DOHH2 (cell line): ENCODE measurements around the gene ARL14.

Experiments
- H3F3A ChIP-seq: fragments of 200-600 bp; sonication (generic), shearing (Covaris generic); 2 replicates; pipeline ENCODE4 v1.6.0; 2016; ENCODE audit warnings: antibody characterized with exemption, mild to moderate bottlenecking; ENCODE audit not compliant: control insufficient read depth, insufficient read depth
- H3K27ac ChIP-seq: fragments of 200-600 bp; sonication (generic); 2 replicates; pipeline ENCODE4 v1.5.1; 2014; ENCODE audit warnings: low read depth, mild to moderate bottlenecking, low read length, moderate library complexity
- H3K27me3 ChIP-seq: fragments of 200-600 bp; sonication (generic); 2 replicates; pipeline ENCODE4 v1.6.1; 2014; ENCODE audit warnings: mild to moderate bottlenecking, low read length, mixed read lengths; ENCODE audit not compliant: control insufficient read depth
- H3K36me3 ChIP-seq: fragments of 200-600 bp; sonication (generic); 2 replicates; pipeline ENCODE4 v1.6.1; 2014; ENCODE audit warnings: mild to moderate bottlenecking, low read length, moderate library complexity, mixed read lengths; ENCODE audit not compliant: control insufficient read depth
- H3K4me1 ChIP-seq: fragments of 200-600 bp; sonication (generic); 2 replicates; pipeline ENCODE4 v1.6.1; 2014; ENCODE audit warnings: mild to moderate bottlenecking, low read length, mixed read lengths; ENCODE audit not compliant: control insufficient read depth
- H3K4me2 ChIP-seq: fragments of 200-600 bp; sonication (generic); 2 replicates; pipeline ENCODE4 v1.6.0; 2014; ENCODE audit warnings: mild to moderate bottlenecking, low read length, moderate library complexity
- H3K4me3 ChIP-seq: fragments of 200-600 bp; sonication (generic); 2 replicates; pipeline ENCODE4 v1.5.1; 2014; ENCODE audit warnings: mild to moderate bottlenecking, low read length, mixed read lengths
- H3K79me2 ChIP-seq: fragments of 200-600 bp; sonication (generic); 2 replicates; pipeline ENCODE4 v1.6.1; 2014; ENCODE audit warnings: mild to moderate bottlenecking, low read length, mixed read lengths; ENCODE audit not compliant: control insufficient read depth
- H3K9me2 ChIP-seq: fragments of 200-600 bp; sonication (generic); replicated peaks from 2 replicates; pipeline ENCODE4 v1.6.1; 2014; ENCODE audit warnings: mild to moderate bottlenecking, low read length, mixed read lengths; ENCODE audit not compliant: control insufficient read depth
- H3K9me3 ChIP-seq: fragments of 200-600 bp; sonication (generic); 2 replicates; pipeline ENCODE4 v1.6.1; 2014; ENCODE audit warnings: antibody characterized with exemption, low read length, mixed read lengths; ENCODE audit not compliant: control insufficient read depth, insufficient read depth
- H4K20me1 ChIP-seq: fragments of 200-600 bp; sonication (generic); 2 replicates; pipeline ENCODE4 v1.6.0; 2014; ENCODE audit warnings: low read depth, mild to moderate bottlenecking, antibody characterized with exemption, low read length, moderate library complexity; ENCODE audit not compliant: control insufficient read depth, insufficient read depth
- CTCF ChIP-seq: fragments of 200-600 bp; sonication (generic); IDR thresholded peaks from one replicate; pipeline ENCODE4 v1.5.1; 2014; ENCODE audit warnings: antibody characterized with exemption, mild to moderate bottlenecking, low read depth, low read length; ENCODE audit not compliant: poor library complexity, severe bottlenecking
- EZH2phosphoT487 ChIP-seq: fragments of 200-600 bp; sonication (generic); IDR thresholded peaks from 2 replicates; pipeline ENCODE4 v1.6.1; 2017; ENCODE audit warnings: borderline replicate concordance, mild to moderate bottlenecking, antibody characterized with exemption, low read length, moderate library complexity, mixed read lengths

Gene ARL14

GRCh38 chr3:160676547-160677303 lies at the start of gene ARL14:
ARL14 (plus strand) TSS chr3:160677160; CDS start chr3:160677347, 187 bp downstream.
- H4K20me1 ChIP-seq: no peaks in the 10 kb centered on the region
- H3K4me3 ChIP-seq: no peak within 1 kb of the TSS
- H3K79me2 ChIP-seq: no peaks in the 10 kb centered on the region
- no peaks in the 10 kb centered on the region for H3K9me2 ChIP-seq
- H3K36me3 ChIP-seq: no peaks in the 10 kb centered on the region
- TF ChIP-seq CTCF: no peak
- no peak for TF ChIP-seq EZH2phosphoT487
- no peaks in the 10 kb centered on the region for H3F3A ChIP-seq
- H3K4me1 ChIP-seq: no peaks in the 10 kb centered on the region
- no peak within 1 kb of the TSS for H3K27ac ChIP-seq
- H3K9me3 ChIP-seq: no peaks in the 10 kb centered on the region
- H3K27me3 ChIP-seq: peaks cover 14% of the 10 kb centered on the region
- H3K4me2 ChIP-seq: no peak within 1 kb of the TSS

GRCh38 chr3:160629491-160629890 lies 47.5 kb upstream of the ARL14 start:
- TF ChIP-seq CTCF (no peak), EZH2phosphoT487 (no peak)
- Histone ChIP-seq H3K9me3 (no peaks in the 10 kb centered on the region), H3K4me2 (no peak overlapping the region), H3K4me1 (no peaks in the 10 kb centered on the region), H3K4me3 (no peak overlapping the region), H3K27me3 (no peaks in the 10 kb centered on the region), H3K79me2 (no peaks in the 10 kb centered on the region), H4K20me1 (no peaks in the 10 kb centered on the region), H3K36me3 (no peaks in the 10 kb centered on the region), H3K9me2 (no peaks in the 10 kb centered on the region), H3K27ac (no peak overlapping the region), H3F3A (no peaks in the 10 kb centered on the region)

GRCh38 chr3:160633361-160634083 lies 43.4 kb upstream of the ARL14 start:
- H3F3A ChIP-seq: no peaks in the 10 kb centered on the region
- no peak overlapping the region for H3K27ac ChIP-seq
- H3K9me2 ChIP-seq: no peaks in the 10 kb centered on the region
- H3K4me3 ChIP-seq: no peak overlapping the region
- no peaks in the 10 kb centered on the region for H3K79me2 ChIP-seq
- H3K4me1 ChIP-seq: no peaks in the 10 kb centered on the region
- no peak for TF ChIP-seq CTCF
- no peak for TF ChIP-seq EZH2phosphoT487
- no peaks in the 10 kb centered on the region for H3K36me3 ChIP-seq
- no peaks in the 10 kb centered on the region for H3K9me3 ChIP-seq
- H3K4me2 ChIP-seq: no peak overlapping the region
- H4K20me1 ChIP-seq: no peaks in the 10 kb centered on the region
- no peaks in the 10 kb centered on the region for H3K27me3 ChIP-seq
